DMS153 treated with DMSO at 0.1 percent for 48 hours (cell line): Measurements from ENCODE around the gene PTTG1.
A peak's percentile ranks its signal among the peaks of the same experiment; 100 is the strongest.

ENCODE experiments used
- DNase-seq: peaks from one replicate; lab custom pipeline; 2025; ENCODE audit not compliant: unreplicated experiment; lab: John Stamatoyannopoulos, UW

PTTG1 gene

GRCh38 chr5:160452795-160453194, 31.1 kb downstream of the PTTG1 start:
- no peak for DNase-seq

DNA sequence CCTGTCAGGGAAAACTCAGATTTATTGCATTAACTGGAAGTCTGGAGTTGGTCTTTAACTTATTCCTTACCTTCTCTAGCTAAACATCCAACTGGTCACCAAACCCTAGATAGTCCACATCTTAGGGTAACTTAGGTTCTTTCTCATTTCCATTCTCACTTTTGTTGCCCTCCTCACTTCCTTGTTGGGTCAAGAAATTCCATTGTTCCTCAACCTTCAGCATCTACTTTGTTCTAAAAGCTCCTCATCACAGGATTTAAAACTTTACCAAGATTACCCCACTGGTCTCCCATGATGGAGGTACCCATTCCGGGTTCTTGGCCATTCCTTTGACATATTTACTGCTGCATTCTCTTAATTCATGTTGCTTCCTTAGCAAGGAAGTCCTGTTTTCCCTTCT, 32.1 kb downstream of the PTTG1 start:
- DNase-seq: no peak

GRCh38 chr5:160455600-160455999, 33.9 kb downstream of the PTTG1 start:
- DNase-seq: no peak

- DNase-seq: no peak
Observed at GRCh38 chr5:160456480-160457177, 35.0 kb downstream of the PTTG1 start.

DNA sequence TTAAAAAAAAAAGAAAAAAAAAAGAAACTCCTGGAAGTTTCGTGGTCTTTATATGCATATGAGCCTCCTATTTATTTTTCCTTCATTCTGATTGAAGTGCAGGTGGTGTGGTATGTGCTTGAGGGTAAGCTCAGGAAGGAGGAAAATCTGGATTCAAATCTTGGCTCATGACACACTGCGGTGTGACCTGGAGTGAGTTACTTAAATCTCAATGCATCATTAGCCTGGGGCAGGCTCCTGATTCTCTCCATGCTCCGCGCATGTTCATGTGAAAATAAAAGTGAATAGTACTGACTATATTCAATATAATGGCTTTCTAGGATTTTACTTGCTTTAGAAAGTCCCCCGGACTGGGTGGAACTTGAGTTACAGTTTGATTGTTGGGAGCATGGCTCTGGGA, 35.6 kb downstream of the PTTG1 start:
- no peak for DNase-seq

DNA sequence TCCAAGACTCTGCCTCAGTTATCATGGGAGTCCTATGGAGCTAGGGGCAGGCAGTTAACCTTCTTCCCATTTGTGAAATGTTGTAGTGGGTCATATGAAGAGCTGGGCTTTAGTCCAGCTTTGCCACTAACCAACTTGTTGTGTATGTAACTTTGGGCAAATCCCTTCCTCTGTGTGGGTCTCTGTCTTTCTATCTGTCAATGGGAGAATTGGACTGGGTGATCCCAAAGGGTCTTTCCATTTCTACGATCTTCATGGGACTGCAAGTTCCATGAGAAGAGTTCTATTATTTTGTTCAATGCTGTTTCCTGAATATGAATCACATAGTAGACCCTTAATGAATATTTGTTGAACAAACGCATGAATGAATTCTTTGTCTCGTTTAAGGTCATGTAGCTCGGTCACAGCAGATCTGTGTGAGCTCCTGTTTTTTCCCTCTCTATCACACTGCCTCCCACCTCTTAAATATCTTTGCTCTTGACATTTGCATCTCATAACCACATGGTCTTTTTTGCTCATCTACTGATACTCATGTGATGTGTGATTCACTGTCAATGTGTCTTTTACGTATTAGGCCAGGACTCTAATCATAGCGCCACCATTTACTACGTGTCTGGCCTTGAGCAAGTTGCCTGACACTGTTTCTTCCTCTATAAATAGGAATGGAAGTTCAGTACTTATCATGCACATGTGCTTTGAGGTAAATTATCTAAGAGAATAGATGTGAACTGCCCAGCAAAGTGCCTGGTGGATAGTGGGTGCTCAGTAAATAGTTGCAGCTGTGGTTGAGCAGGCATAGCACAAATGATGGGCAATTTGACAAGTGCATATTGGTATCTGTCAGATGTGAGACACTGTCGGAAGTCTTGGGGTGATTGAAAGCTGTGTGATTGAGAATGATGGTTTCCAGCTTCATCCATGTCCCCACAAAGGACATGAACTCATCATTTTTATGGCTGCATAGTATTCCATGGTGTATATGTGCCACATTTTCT, 37.4 kb downstream of the PTTG1 start:
- DNase-seq: no peak

GRCh38 chr5:160460377-160461049, 38.9 kb downstream of the PTTG1 start:
- no peak for DNase-seq

DNA sequence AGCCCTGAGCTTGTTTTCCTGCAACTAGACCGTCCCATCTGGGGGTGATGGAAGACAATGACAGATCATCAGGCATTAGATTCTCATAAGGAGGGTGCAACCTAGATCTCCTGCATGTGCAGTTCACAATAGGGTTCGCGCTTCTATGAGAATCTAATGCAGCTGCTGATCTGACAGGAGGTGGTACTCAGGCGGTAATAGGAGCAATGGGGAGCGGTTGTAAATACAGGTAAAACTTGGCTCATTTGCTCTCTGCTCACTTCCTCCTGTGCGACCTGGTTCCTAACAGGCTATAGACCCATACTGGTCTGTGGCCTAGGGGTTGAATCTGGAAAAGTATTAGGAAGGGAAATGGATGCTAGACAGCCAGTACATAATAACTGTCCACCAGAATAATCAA, 39.7 kb downstream of the PTTG1 start:
- DNase-seq: no peak

GRCh38 chr5:160462167-160462566, 40.5 kb downstream of the PTTG1 start:
- DNase-seq: no peak

GRCh38 chr5:160463227-160463626, 41.6 kb downstream of the PTTG1 start:
- DNase-seq: no peak

GRCh38 chr5:160463740-160464465, 42.2 kb downstream of the PTTG1 start:
- DNase-seq: no peak

DNA sequence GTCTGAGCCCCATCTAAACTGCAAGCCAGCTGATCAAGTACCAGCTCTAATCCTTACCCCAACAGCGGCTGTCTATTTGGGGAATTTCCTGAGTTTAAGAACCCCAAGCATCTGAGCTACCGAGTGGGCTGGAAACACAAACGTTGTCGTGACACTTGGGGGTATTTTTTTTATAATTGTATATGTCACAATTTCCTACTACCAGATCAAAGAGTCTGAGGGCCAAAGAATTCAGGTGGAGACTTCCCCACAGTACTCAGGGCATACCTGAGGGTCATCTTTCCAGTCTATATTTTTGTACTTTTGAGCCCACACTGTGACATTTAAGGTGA, 42.8 kb downstream of the PTTG1 start:
- no peak for DNase-seq

DNA sequence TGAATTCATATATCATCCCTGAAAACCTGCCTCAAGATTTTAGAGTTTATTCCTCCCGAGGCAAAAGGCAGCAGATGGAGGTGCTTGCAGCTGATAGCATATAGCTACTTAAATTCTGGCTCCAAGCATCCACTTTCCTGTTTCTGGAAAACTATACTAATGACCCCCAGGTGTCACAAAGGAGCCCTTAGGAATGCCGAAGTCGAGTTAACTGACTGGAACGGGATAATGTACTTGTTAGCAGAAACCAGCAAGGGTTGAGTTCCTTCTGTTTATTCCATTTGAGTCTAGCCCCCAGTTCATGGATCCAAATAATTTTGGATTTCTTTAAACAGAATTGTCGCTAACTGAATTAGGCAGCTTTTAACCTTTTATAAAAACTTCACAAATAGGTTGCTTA, 44.5 kb downstream of the PTTG1 start:
- no peak for DNase-seq

- no peak for DNase-seq
Observed at GRCh38 chr5:160466889-160467554, 45.4 kb downstream of the PTTG1 start.

- peak; percentile 3 for DNase-seq
Observed at GRCh38 chr5:160467555-160468362, 46.1 kb downstream of the PTTG1 start.

DNA sequence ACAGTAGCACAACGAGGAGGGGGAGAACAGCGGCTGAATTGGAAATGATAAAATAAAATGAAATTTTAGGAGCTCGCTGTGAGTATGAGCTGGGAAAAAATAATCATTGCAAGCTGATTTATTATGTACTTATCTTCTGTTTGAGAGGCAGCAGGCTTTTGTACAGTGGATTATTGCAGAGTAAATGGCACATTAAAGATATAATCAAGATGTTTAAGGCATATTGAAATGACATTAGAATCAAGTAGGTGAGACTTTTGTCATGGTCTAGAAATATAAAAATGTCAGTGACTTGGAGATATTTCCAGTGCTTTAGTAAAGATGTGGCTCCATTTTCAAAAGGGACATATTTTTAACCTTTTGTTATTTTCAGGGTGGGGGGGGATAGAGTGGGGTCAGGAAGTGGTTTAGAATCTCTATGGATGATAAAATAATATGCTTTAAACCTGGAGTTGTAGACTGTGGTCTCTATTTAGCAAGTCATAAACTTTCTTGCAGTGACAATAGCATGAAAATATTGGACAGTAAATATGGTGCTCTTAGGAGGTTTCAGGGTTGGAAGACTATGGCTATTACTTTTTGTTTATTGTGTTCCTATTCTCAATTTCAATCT, 46.8 kb downstream of the PTTG1 start:
- no peak for DNase-seq

DNA sequence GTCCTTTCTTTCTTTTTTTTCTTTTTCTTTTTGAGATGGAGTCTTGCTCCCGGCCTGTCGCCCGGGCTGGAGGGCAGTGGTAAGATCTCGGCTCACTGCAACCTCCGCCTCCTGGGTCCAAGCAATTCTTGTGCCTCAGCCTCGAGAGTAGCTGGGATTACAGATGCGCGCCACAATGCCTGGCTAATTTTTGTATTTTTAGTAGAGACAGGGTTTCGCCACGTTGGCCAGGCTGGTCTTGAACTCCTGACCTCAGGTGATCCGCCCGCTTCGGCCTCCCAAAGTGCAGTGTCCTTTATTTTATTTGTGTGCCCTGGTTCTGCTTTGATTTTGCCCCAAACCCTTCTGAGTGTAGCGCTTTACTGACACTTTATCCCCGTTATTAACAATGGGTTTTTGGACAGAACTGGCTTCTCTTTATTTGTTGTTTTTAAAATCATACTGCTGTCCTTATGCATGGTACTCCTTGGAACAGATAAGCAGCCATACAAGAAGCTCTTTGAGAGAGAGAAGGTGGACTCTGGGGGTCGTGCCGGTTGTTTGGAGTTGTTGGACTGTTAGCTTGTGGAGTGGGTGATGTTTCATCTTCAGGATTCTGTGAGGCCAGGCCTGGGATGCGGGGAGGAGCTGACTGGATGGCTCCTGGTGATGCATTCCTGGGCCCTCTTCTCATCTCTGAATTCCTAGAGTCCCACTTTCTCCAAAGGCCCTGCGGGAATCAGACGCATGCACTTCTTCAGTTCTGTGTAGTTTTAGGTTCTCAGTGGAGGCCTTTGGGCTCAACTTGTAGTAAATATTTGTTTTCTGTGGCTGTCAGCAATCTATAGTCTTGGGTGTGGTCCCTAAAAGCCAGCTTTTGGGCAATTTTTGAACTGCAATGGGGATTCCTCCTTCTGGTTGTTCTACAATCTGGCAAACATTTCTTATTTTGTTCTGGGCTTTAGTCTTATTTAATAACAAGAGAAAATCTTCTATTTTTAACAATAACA, 47.8 kb downstream of the PTTG1 start:
- no peak for DNase-seq
